Left hindlimb (tissue), 1 donor: Measurements from ENCODE around the gene NUMA1.
A peak's percentile ranks its signal among the peaks of the same experiment; 100 is the strongest.

Source experiments
- DNase-seq: peaks from one replicate; pipeline ENCODE4 v3.0.0-alpha.2; 2018

The NUMA1 gene

GRCh38 chr11:72102631-72102945 is 22.2 kb upstream of the NUMA1 start:
- DNase-seq, result no peak

GRCh38 chr11:72102162-72102561 is 21.8 kb upstream of the NUMA1 start:
- no peak for DNase-seq

GRCh38 chr11:72100462-72100861 is 20.1 kb upstream of the NUMA1 start:
- peak; percentile 29 for DNase-seq

GRCh38 chr11:72100009-72100408 is 19.7 kb upstream of the NUMA1 start:
- DNase-seq, result no peak

DNA sequence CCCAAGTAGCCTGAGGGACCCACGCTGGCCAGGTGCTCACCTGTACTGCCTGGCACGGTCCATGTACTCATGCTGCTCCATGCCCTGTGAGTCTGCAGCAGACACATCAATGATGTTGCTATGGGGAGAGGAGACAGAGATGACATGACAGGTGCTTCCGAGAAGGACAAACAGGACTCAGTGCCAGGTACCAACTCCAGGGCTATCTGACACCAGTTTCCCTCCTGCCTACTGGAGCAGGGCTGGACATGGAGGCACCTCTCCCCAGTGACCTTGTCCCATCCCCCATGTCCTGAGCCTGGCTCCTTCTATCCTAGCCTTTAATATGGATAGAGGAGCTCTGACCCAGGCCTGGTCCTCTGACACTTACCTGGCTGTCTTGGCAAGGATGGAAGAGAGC is 18.4 kb upstream of the NUMA1 start:
- no peak for DNase-seq

DNA sequence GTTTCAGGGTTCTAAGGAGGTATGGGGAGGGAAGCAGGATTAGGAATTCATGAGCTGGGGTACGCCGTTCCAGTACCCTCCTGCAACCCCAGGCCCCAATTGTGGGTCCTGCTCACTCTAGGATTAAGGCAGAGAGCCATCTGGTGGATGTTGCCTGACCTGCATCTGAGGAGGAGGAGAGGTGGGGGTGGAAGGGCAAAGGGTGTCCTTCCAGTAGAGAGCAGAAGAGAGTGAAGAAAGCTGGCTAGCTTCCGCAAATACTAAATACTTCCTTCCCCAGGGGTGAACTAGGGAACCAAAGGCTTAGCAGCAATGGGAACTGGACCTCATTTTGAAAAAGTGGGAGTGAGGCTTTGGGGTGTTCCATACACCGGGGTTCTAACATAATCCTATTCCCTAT is 10.9 kb upstream of the NUMA1 start:
- peak; percentile 63 for DNase-seq

DNA sequence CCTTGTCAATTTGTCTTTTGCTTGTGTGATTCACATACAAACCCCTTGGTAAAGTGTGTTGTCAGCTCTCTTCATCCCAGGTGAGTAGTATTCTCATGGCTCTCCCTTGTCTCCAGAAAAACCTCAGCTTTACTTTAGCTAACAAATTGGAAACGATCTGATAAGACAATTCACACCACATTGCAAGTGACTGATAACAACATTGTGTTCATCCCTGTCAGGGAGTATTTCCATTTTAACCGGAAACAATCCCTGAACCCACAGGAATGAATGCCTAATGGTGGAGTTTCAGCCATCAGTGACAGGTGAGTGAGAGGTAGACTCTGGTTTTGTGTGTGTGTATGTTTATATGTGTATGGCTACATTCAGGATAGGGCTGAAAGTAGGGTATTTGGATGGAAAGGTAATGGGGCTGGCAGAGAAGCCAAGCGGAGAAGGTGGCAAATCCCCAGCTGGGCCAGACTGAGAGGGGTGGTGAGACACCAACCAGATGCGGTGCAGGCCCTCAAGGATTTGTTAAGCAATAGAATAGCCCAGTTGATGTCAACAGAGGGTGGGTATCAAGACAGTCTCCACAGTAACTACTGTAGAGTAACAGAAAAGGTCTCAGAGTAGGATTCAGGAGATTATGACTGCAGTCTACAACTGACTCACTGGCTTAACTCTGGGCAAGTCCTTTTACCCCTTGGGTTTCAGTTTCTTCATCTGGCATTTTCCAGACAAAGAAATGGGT is 7.9 kb upstream of the NUMA1 start:
- DNase-seq, result no peak

DNA sequence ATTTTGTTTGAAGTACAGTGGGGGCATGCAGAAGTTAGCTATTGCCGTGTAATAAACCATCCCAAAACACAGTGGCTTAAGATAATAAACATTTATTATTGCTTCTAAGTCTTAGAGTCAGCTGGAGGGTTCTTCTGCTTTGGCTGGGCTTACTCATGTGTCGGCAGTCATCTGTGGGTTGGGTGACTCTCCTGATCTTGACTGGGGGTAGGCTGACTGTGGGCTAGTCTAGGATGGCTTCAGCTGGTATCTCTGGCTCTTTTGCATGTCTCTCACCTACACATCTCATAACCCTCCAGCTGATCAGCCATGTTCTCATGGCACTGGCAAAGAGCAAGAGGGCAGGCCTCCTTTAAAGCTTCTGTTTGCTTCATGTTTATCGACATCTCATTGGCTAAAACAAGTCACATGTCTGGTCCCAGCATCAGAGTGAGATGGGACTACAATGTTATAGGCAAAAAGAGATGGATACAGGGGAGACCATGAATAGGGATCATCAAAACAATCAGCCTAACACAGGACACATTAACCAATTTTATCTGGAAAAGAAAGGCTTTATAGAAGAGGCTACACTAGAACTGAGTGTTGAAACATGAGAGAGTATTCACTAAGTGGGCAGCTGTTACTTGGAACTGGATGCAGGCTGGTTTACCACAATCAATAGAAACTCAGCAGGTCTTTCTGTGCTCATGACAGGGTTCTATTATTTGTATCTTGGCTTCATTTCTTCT is 5.4 kb upstream of the NUMA1 start:
- no peak for DNase-seq

GRCh38 chr11:72084965-72085364 is 4.6 kb upstream of the NUMA1 start:
- no peak for DNase-seq

- DNase-seq, result no peak
Observed at GRCh38 chr11:72084076-72084475, 3.7 kb upstream of the NUMA1 start.

GRCh38 chr11:72083414-72083813 is 3.1 kb upstream of the NUMA1 start:
- no peak for DNase-seq

- no peak for DNase-seq
Observed at GRCh38 chr11:72081821-72082453, 1.6 kb upstream of the NUMA1 start.

GRCh38 chr11:72081184-72081644 is 872 bp upstream of the NUMA1 start:
- DNase-seq, result no peak

DNA sequence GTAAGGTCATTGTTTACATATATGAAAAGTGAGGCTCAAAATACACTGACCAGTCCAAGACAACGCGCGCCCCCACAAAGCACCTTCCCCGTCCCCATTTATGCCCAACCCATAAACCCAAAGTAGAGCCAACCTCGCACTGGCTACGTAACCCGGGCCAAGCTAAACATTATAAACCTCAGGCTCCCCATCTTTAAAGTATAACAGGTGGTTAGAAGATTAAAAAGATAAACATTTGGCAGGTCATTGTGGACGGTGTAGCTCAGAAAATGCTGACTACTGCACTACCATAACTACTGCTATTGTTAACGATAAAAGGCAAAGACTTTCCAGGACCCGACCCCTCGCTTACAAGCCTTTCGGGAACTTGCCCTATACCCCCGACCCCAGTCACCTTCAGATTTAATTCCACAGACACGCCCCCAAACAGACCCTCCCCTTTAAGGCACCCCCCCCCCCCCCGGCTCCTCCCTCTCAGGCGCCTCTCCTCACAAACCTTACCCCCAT is 470 bp downstream of the NUMA1 start:
- no peak for DNase-seq

- DNase-seq, result no peak
Observed at GRCh38 chr11:72078477-72078876, 1.9 kb downstream of the NUMA1 start.

GRCh38 chr11:72075756-72076155 is 4.6 kb downstream of the NUMA1 start:
- DNase-seq, result no peak

DNA sequence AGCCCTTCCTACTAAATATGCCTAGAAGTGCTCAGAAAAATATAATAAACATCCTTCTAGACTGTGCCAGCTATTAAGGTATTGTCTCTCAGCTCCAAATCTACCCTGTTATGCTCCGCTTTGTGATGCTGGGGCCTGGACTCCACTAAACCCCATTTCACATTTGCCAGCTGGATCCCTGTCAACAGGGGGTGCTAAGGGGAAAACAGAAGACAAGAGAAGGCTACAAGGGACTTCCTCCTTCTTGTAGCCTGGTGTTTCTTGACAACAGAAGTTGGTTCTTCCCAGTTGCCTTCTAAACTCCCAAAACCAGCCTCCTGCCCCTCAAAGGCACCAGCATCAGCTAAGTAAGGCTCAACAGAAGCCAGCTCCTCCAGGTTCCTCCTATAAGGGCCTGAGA is 5.2 kb downstream of the NUMA1 start:
- no peak for DNase-seq

GRCh38 chr11:72072348-72072747 is 8.0 kb downstream of the NUMA1 start:
- DNase-seq, result no peak

DNA sequence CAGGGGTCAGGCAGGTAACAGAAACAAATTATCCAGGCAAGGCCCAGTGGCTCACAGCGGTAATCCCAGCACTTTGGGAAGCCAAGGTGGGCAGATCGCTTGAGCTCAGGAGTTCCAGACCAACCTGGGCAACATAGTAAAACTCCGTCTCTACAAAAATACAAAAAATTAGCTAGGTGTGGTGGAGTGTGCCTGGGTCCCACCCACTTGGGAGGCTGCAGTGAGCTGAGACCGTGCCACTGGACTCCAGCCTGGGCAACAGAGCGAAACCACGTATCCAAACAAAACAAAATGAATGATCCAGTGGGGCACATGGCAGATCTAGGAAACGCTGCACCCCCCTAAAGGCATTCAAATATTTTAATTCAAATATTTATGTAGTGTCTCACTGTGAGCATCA is 9.9 kb downstream of the NUMA1 start:
- DNase-seq, result no peak

DNA sequence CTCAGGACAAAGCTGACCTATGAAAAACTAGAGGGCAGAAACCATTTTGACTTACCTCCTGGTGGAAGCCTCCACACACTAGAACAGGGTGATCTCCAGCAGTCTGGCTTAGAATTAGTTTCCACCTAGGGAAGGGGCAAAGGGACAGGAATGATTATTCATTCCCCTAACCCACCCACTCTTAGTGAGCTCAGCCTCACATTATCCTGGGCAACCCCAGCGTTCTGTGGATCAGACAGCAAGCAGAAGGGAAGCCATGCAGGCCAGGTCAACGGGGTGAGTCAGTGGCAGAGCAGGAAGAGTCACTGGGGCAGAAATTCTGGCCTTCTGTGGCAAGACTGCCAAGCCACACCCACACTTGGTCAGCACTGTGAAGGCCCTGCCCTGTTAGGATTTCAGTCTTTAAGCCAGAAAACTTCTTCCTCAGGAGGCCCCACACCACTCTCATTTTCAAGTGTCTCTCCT is 10.5 kb downstream of the NUMA1 start:
- peak; percentile 58 for DNase-seq

GRCh38 chr11:72069200-72069599 is 11.1 kb downstream of the NUMA1 start:
- no peak for DNase-seq

DNA sequence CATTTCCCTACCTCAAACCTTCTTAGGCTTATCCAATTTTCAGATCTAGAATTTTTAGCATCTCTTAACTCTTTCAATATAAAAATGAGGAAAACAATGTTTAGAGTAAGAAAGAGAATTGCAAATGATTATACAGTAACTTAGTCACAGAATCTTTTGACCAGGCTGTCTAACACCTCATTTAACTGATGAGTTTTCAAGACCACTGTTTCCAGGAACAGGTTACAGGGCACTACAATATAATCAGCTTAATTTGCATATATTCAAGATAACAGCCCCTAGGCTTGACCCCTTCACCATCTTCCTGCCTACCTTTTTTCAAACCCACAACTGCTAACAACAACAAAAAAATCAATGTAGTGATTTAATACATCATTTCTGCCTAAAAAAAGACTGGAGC is 12.7 kb downstream of the NUMA1 start:
- no peak for DNase-seq

- no peak for DNase-seq
Observed at GRCh38 chr11:72067266-72067665, 13.1 kb downstream of the NUMA1 start.

DNA sequence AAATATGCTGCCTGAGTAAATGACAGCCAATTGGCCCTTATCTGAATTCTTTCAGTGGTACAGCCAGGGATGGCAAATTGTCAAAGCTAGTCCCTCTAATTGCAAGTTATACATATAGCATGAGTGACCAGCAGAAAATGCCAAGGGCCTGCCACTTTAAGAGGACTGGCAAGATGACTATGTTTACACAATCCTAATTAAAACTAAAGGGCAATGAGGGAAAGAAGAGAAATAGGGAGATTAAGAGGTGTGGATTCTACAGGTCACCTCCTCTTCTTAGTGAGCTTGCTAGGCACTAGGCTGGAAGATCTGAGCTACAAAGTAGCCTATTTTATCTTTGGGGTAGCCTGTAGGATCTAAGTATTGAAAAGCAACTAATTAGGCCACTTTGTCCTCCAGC is 13.5 kb downstream of the NUMA1 start:
- DNase-seq, result no peak
